HEK293 (cell line): ENCODE measurements around the gene MED14.

Experiments used
- GLI2 ChIP-seq: fragments of 450-650 bp; formaldehyde crosslinking; IDR thresholded peaks from 2 replicates; pipeline ENCODE4; 2017; ENCODE audit warnings: missing biosample characterization, missing genetic modification characterization, low read depth, borderline replicate concordance
- TRIM28 ChIP-seq: IDR thresholded peaks from 2 replicates; pipeline ENCODE4 v1.6.1; 2011; ENCODE audit warnings: low read length, control low read depth, borderline replicate concordance
- YY2 ChIP-seq: fragments of 450-650 bp; formaldehyde crosslinking; IDR thresholded peaks from 2 replicates; pipeline ENCODE4 v1.5.1; 2016; ENCODE audit warnings: missing biosample characterization, missing genetic modification characterization
- ZBTB1 ChIP-seq: fragments of 450-650 bp; formaldehyde crosslinking; IDR thresholded peaks from 2 replicates; pipeline ENCODE4 v1.5.1; 2016; ENCODE audit warnings: missing biosample characterization, missing genetic modification characterization
- ZBTB8A ChIP-seq: fragments of 450-650 bp; formaldehyde crosslinking; IDR thresholded peaks from 2 replicates; pipeline ENCODE4 v1.5.1; 2016; ENCODE audit warnings: missing biosample characterization, missing genetic modification characterization
- ZFP69B ChIP-seq: fragments of 450-650 bp; formaldehyde crosslinking; IDR thresholded peaks from 2 replicates; pipeline ENCODE4 v1.5.1; 2016; ENCODE audit warnings: missing biosample characterization, missing genetic modification characterization
- ZNF2 ChIP-seq: fragments of 450-650 bp; formaldehyde crosslinking; IDR thresholded peaks from 2 replicates; pipeline ENCODE4 v1.5.1; 2016; ENCODE audit warnings: missing biosample characterization, missing genetic modification characterization
- ZNF324 ChIP-seq: fragments of 450-650 bp; formaldehyde crosslinking; IDR thresholded peaks from 2 replicates; pipeline ENCODE4 v1.5.1; 2016; ENCODE audit warnings: missing biosample characterization, missing genetic modification characterization
- ZNF335 ChIP-seq: fragments of 450-650 bp; formaldehyde crosslinking; conservative IDR thresholded peaks from 2 replicates; pipeline ENCODE4 v1.5.1; 2016; ENCODE audit warnings: missing biosample characterization, missing genetic modification characterization
- ZNF37A ChIP-seq: fragments of 450-650 bp; IDR thresholded peaks from 2 replicates; pipeline ENCODE4 v1.5.1; 2018; ENCODE audit warnings: missing biosample characterization, missing genetic modification characterization
- ZNF521 ChIP-seq: fragments of 450-650 bp; formaldehyde crosslinking; IDR thresholded peaks from 2 replicates; pipeline ENCODE4 v1.5.1; 2017; ENCODE audit warnings: missing biosample characterization, mild to moderate bottlenecking, missing genetic modification characterization
- ZNF558 ChIP-seq: fragments of 450-650 bp; formaldehyde crosslinking; IDR thresholded peaks from 2 replicates; pipeline ENCODE4 v1.5.1; 2016; ENCODE audit warnings: missing biosample characterization, missing genetic modification characterization
- ZNF626 ChIP-seq: fragments of 450-650 bp; sonication (Bioruptor Pico); formaldehyde crosslinking; IDR thresholded peaks from 2 replicates; pipeline ENCODE4 v1.5.1; 2018; ENCODE audit warnings: missing biosample characterization, missing genetic modification characterization, inconsistent platforms
- ZNF777 ChIP-seq: fragments of 450-650 bp; formaldehyde crosslinking; IDR thresholded peaks from 2 replicates; pipeline ENCODE4 v1.5.1; 2017; ENCODE audit warnings: missing biosample characterization, missing genetic modification characterization, borderline replicate concordance
- ZSCAN30 ChIP-seq: fragments of 450-650 bp; IDR thresholded peaks from 2 replicates; pipeline ENCODE4 v1.5.1; 2018; ENCODE audit warnings: missing biosample characterization, mild to moderate bottlenecking, missing genetic modification characterization, moderate library complexity
- TF ChIP-seq, protein P1 (sequence below): fragments of 450-650 bp; formaldehyde crosslinking; IDR thresholded peaks from 2 replicates; pipeline ENCODE4 v1.5.1; 2016; ENCODE audit warnings: missing biosample characterization, missing genetic modification characterization
- TF ChIP-seq, protein P2 (sequence below): fragments of 450-650 bp; formaldehyde crosslinking; IDR thresholded peaks from 2 replicates; pipeline ENCODE4 v1.5.1; 2017; ENCODE audit warnings: missing biosample characterization, missing genetic modification characterization
- TF ChIP-seq, protein P3 (sequence below): fragments of 450-650 bp; formaldehyde crosslinking; IDR thresholded peaks from 2 replicates; pipeline ENCODE4 v1.5.1; 2016; ENCODE audit warnings: missing biosample characterization, missing genetic modification characterization
- TF ChIP-seq, protein P4 (sequence below): fragments of 450-650 bp; formaldehyde crosslinking; IDR thresholded peaks from 2 replicates; pipeline ENCODE4 v1.5.1; 2016; ENCODE audit warnings: missing biosample characterization, missing genetic modification characterization
- TF ChIP-seq, protein P5 (sequence below): fragments of 450-650 bp; formaldehyde crosslinking; conservative IDR thresholded peaks from 2 replicates; pipeline ENCODE4 v1.5.1; 2016; ENCODE audit warnings: low read depth, missing biosample characterization, missing genetic modification characterization
- TF ChIP-seq, protein P6 (sequence below): fragments of 450-650 bp; formaldehyde crosslinking; IDR thresholded peaks from 2 replicates; pipeline ENCODE4 v1.5.1; 2016; ENCODE audit warnings: missing biosample characterization, missing genetic modification characterization, borderline replicate concordance
- TF ChIP-seq, protein P7 (sequence below): fragments of 450-650 bp; formaldehyde crosslinking; optimal IDR thresholded peaks from 2 replicates; pipeline ENCODE3; 2016; ENCODE audit warnings: missing biosample characterization, mild to moderate bottlenecking, missing genetic modification characterization

Gene MED14

DNA sequence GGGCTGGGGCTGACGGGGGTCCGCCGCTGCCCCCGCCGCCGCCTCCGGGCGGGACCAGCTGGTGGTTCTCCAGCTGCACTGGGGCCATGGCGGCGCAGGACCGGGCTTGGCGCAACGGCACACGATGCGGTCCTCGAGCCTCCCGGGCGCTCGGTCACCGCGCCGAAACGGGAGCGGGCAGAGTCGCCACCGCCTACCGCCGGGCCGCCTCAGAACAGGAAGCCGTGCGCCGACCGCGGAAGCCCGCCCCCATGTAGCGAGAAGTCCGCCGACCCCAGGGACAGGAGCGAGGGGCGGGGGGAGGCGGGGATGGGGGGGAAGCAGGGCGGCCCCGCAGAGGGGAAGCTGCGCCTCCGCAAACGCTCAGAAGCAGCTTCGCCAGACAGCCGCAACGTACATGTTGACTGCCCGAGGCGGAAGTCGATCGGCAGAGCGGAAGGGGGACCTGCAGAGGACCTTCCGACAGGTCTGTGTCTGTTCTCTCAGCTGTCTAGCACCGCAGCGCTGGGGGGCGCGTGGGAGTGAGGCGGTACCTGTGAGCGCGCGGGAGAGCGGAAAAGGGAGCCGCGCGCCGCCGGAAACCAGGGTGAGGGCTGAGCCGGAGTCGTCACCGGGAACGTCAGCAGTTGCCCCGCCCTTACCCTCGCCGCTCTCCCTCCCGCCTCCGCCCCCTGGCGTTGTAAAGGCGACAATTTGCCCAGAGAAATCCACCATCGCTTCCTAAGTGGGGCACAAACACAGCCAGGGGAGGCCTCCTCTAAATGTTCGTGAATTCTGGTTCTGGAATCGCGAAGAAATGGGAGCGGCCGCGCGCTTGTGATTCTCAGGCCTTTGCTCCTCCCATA lies at the start of gene MED14 (continued):
- TF ChIP-seq ZNF558 = no peak
- no peak for TF ChIP-seq GLI2 (tag by site-specific recombination)
- no peak for TF ChIP-seq ZNF777 (tag by site-specific recombination)
- TF ChIP-seq ZNF335 (tag by site-specific recombination) = peak; percentile 55
- TF ChIP-seq ZBTB1 (tag by site-specific recombination) = 0 out of 2 replicates have a peak, but pooled peaks have one; percentile 46
- TF ChIP-seq, protein P1, sequence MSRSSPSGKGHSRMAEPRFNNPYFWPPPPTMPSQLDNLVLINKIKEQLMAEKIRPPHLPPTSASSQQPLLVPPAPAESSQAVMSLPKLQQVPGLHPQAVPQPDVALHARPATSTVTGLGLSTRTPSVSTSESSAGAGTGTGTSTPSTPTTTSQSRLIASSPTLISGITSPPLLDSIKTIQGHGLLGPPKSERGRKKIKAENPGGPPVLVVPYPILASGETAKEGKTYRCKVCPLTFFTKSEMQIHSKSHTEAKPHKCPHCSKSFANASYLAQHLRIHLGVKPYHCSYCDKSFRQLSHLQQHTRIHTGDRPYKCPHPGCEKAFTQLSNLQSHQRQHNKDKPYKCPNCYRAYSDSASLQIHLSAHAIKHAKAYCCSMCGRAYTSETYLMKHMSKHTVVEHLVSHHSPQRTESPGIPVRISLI = no peak
- TF ChIP-seq, protein P2, sequence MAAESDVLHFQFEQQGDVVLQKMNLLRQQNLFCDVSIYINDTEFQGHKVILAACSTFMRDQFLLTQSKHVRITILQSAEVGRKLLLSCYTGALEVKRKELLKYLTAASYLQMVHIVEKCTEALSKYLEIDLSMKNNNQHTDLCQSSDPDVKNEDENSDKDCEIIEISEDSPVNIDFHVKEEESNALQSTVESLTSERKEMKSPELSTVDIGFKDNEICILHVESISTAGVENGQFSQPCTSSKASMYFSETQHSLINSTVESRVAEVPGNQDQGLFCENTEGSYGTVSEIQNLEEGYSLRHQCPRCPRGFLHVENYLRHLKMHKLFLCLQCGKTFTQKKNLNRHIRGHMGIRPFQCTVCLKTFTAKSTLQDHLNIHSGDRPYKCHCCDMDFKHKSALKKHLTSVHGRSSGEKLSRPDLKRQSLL = no peak
- peak; percentile 84 for TF ChIP-seq ZNF324 (tag by site-specific recombination)
- TF ChIP-seq TRIM28 = peak; percentile 47; the same call in 1 of the 2 replicates
- TF ChIP-seq ZBTB8A (tag by site-specific recombination) = 0 out of 2 replicates have a peak, but pooled peaks have one; percentile 37
- TF ChIP-seq, protein P3, sequence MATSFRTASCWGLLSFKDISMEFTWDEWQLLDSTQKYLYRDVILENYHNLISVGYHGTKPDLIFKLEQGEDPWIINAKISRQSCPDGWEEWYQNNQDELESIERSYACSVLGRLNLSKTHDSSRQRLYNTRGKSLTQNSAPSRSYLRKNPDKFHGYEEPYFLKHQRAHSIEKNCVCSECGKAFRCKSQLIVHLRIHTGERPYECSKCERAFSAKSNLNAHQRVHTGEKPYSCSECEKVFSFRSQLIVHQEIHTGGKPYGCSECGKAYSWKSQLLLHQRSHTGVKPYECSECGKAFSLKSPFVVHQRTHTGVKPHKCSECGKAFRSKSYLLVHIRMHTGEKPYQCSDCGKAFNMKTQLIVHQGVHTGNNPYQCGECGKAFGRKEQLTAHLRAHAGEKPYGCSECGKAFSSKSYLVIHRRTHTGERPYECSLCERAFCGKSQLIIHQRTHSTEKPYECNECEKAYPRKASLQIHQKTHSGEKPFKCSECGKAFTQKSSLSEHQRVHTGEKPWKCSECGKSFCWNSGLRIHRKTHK (tag by site-specific recombination) = no peak
- no peak for TF ChIP-seq ZNF626 (tag by site-specific recombination)
- TF ChIP-seq, protein P4, sequence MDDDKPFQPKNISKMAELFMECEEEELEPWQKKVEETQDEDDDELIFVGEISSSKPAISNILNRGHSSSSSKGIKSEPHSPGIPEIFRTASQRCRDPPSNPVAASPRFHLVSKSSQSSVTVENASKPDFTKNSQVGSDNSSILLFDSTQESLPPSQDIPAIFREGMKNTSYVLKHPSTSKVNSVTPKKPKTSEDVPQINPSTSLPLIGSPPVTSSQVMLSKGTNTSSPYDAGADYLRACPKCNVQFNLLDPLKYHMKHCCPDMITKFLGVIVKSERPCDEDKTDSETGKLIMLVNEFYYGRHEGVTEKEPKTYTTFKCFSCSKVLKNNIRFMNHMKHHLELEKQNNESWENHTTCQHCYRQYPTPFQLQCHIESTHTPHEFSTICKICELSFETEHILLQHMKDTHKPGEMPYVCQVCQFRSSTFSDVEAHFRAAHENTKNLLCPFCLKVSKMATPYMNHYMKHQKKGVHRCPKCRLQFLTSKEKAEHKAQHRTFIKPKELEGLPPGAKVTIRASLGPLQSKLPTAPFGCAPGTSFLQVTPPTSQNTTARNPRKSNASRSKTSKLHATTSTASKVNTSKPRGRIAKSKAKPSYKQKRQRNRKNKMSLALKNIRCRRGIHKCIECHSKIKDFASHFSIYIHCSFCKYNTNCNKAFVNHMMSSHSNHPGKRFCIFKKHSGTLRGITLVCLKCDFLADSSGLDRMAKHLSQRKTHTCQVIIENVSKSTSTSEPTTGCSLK (tag by site-specific recombination) = no peak
- TF ChIP-seq ZFP69B (tag by site-specific recombination) = no peak
- peak; percentile 61; the same call in 1 of the 2 replicates for TF ChIP-seq ZNF2 (tag by site-specific recombination)
- no peak for TF ChIP-seq ZNF37A (tag by site-specific recombination)
- peak; percentile 78 for TF ChIP-seq ZSCAN30
- TF ChIP-seq, protein P5, sequence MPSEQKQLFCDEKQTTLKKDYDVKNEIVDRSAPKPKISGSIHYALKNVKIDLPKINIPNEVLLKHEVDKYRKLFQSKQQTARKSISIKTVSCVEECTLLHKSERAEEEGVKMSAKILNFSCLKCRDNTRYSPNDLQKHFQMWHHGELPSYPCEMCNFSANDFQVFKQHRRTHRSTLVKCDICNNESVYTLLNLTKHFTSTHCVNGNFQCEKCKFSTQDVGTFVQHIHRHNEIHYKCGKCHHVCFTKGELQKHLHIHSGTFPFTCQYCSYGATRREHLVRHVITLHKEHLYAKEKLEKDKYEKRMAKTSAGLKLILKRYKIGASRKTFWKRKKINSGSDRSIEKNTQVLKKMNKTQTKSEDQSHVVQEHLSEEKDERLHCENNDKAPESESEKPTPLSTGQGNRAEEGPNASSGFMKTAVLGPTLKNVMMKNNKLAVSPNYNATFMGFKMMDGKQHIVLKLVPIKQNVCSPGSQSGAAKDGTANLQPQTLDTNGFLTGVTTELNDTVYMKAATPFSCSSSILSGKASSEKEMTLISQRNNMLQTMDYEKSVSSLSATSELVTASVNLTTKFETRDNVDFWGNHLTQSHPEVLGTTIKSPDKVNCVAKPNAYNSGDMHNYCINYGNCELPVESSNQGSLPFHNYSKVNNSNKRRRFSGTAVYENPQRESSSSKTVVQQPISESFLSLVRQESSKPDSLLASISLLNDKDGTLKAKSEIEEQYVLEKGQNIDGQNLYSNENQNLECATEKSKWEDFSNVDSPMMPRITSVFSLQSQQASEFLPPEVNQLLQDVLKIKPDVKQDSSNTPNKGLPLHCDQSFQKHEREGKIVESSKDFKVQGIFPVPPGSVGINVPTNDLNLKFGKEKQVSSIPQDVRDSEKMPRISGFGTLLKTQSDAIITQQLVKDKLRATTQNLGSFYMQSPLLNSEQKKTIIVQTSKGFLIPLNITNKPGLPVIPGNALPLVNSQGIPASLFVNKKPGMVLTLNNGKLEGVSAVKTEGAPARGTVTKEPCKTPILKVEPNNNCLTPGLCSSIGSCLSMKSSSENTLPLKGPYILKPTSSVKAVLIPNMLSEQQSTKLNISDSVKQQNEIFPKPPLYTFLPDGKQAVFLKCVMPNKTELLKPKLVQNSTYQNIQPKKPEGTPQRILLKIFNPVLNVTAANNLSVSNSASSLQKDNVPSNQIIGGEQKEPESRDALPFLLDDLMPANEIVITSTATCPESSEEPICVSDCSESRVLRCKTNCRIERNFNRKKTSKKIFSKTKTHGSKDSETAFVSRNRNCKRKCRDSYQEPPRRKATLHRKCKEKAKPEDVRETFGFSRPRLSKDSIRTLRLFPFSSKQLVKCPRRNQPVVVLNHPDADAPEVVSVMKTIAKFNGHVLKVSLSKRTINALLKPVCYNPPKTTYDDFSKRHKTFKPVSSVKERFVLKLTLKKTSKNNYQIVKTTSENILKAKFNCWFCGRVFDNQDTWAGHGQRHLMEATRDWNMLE (tag by site-specific recombination) = peak; percentile 51
- TF ChIP-seq, protein P6, sequence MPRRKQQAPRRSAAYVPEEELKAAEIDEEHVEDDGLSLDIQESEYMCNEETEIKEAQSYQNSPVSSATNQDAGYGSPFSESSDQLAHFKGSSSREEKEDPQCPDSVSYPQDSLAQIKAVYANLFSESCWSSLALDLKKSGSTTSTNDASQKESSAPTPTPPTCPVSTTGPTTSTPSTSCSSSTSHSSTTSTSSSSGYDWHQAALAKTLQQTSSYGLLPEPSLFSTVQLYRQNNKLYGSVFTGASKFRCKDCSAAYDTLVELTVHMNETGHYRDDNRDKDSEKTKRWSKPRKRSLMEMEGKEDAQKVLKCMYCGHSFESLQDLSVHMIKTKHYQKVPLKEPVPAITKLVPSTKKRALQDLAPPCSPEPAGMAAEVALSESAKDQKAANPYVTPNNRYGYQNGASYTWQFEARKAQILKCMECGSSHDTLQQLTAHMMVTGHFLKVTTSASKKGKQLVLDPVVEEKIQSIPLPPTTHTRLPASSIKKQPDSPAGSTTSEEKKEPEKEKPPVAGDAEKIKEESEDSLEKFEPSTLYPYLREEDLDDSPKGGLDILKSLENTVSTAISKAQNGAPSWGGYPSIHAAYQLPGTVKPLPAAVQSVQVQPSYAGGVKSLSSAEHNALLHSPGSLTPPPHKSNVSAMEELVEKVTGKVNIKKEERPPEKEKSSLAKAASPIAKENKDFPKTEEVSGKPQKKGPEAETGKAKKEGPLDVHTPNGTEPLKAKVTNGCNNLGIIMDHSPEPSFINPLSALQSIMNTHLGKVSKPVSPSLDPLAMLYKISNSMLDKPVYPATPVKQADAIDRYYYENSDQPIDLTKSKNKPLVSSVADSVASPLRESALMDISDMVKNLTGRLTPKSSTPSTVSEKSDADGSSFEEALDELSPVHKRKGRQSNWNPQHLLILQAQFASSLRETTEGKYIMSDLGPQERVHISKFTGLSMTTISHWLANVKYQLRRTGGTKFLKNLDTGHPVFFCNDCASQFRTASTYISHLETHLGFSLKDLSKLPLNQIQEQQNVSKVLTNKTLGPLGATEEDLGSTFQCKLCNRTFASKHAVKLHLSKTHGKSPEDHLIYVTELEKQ (tag by site-specific recombination) = no peak
- TF ChIP-seq, protein P7, sequence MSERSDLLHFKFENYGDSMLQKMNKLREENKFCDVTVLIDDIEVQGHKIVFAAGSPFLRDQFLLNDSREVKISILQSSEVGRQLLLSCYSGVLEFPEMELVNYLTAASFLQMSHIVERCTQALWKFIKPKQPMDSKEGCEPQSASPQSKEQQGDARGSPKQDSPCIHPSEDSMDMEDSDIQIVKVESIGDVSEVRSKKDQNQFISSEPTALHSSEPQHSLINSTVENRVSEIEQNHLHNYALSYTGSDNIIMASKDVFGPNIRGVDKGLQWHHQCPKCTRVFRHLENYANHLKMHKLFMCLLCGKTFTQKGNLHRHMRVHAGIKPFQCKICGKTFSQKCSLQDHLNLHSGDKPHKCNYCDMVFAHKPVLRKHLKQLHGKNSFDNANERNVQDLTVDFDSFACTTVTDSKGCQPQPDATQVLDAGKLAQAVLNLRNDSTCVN (tag by site-specific recombination) = peak; percentile 92
- no peak for TF ChIP-seq YY2 (tag by site-specific recombination)
- no peak for TF ChIP-seq ZNF521
